Activated CD4-positive, alpha-beta memory T cell treated with anti-CD3 and anti-CD28 coated beads, Interleukin-2, amount 10 ng/mL, durations not matched to agents 7 days and 5 days (primary cell): ENCODE measurements around the gene HOXC11. TPM values are rescaled to one million over a fixed set of nuclear protein-coding genes. Genes with fewer than 3 reads are reported as not detected.

Experiments
- CTCF ChIA-PET: fragments of 350-600 bp; sonication (Branson Sonifier 250); formaldehyde crosslinking; loops from one replicate; lab custom pipeline; 2021; ENCODE audit warnings: antibody characterized with exemption, inconsistent platforms; lab: Charles Lee
- POLR2A ChIA-PET: fragments of 350-600 bp; sonication (Branson Sonifier 250); formaldehyde crosslinking; loops from one replicate; lab custom pipeline; 2021; ENCODE audit warnings: antibody characterized with exemption; lab: Charles Lee
- DNase-seq: peaks from one replicate; pipeline ENCODE4 v3.0.0-alpha.2; 2020
- H3K27ac Mint-ChIP-seq: one replicate; pipeline ENCODE4 v1.8.0; 2021; ENCODE audit warnings: mild to moderate bottlenecking, mixed read lengths
- H3K27me3 Mint-ChIP-seq: one replicate; pipeline ENCODE4 v1.8.0; 2021; ENCODE audit warnings: mixed read lengths
- H3K36me3 Mint-ChIP-seq: one replicate; pipeline ENCODE4 v1.8.0; 2021; ENCODE audit warnings: low read depth, mixed read lengths
- H3K4me1 Mint-ChIP-seq: one replicate; pipeline ENCODE4 v1.8.0; 2021; ENCODE audit warnings: mixed read lengths
- H3K4me3 Mint-ChIP-seq: one replicate; pipeline ENCODE4 v1.8.0; 2021; ENCODE audit warnings: mild to moderate bottlenecking, mixed read lengths
- H3K9me3 Mint-ChIP-seq: one replicate; pipeline ENCODE4 v1.8.0; 2021; ENCODE audit warnings: mixed read lengths
- total RNA-seq, 2 experiments: library from RNA; stranded (reverse); gene quantifications; one replicate each; pipeline ENCODE4 v1.2.3, GENCODE V29; 2021

HOXC11 gene
- total RNA-seq, 2 experiments from 2014 or later: not detected

DNA sequence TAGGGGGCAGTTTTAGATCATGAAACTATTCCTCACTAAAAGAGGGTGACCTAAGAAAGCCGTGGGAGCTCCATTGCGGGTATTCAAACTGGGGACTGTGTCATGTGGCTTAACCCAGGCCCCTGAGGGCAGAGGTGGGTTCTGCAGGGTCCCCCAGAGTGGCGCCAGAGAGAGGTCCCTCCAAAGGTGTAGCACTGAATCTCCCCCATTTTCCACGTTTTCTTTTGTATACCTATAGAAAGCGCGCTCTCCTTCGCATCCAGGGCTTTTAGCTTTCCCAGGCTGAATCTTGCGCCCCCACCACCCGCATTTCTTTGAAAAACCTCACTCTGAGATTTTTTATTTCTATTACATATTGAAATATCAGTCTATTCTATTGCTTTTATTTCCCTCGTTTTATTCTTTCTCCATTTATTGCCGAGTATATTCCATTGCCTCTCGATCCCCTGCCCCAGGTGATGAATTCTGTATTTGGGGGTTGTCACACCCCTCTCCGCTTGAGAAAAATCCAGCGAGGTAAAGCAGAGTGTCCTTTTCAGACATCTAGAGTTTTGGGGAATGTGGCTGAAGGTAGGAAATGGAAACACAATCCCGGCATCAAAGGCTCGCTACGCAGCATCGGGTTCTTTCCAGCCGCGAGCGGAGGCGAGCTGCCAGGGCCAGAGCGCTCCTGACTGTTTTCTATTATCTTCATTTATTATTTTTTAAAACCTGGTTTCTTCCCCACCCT lies 35.2 kb upstream of the HOXC11 start:
- Mint-ChIP-seq H3K9me3 (no peaks in the 10 kb centered on the region), H3K36me3 (no peaks in the 10 kb centered on the region), H3K27me3 (peaks cover 90% of the 10 kb centered on the region), H3K27ac (no peak overlapping the region), H3K4me1 (no peaks in the 10 kb centered on the region), H3K4me3 (no peak overlapping the region)
- CTCF ChIA-PET: no interaction called here
- DNase-seq: no peak
- POLR2A ChIA-PET: no interaction called here

DNA sequence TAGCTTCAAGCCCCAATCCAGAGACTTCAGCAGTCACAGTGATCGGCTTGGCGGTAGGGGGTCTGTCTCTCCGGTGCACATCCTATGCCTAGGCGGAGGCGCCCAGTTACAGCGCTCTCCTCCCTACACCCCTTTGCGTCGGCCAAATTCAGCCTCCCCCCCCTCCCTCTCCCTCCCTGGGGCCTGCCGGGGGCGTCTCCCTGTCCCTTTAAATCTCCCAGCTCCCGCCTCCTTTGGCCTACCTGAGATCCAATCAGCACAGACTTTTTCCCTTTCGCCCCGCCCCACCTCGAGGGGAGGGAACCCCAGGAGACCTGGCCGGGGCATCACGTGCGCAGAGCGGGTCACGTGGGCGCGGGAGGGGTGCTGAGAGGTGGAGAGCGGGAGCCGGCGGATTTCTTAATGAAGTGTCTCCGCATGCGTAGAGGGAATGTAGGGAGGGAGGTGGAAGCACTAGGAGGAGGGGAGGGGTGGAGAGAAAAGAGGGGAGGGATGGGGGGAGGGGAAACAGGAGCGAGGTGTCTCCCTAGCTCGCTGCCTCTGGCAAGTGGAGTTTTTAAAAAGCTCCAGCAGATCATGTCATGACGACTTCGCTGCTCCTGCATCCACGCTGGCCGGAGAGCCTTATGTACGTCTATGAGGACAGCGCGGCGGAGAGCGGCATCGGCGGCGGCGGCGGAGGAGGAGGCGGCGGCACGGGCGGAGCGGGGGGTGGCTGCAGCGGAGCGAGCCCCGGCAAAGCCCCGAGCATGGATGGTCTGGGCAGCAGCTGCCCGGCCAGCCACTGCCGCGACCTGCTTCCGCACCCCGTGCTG lies 34.4 kb upstream of the HOXC11 start, which contains the start of gene HOXC13:
TSS of gene HOXC13 (plus strand) at position 506 of the 815 bp plus-strand sequence. CDS start at position 582, 76 bp downstream.
- Mint-ChIP-seq H3K9me3 (no peaks in the 10 kb centered on the region), H3K27me3 (peaks cover 87% of the 10 kb centered on the region), H3K4me1 (no peaks in the 10 kb centered on the region), H3K4me3 (no peak within 1 kb of the TSS), H3K36me3 (no peaks in the 10 kb centered on the region), H3K27ac (no peak within 1 kb of the TSS)
- ChIA-PET CTCF (no interaction called here), POLR2A (no interaction called here)
- no peak for DNase-seq

DNA sequence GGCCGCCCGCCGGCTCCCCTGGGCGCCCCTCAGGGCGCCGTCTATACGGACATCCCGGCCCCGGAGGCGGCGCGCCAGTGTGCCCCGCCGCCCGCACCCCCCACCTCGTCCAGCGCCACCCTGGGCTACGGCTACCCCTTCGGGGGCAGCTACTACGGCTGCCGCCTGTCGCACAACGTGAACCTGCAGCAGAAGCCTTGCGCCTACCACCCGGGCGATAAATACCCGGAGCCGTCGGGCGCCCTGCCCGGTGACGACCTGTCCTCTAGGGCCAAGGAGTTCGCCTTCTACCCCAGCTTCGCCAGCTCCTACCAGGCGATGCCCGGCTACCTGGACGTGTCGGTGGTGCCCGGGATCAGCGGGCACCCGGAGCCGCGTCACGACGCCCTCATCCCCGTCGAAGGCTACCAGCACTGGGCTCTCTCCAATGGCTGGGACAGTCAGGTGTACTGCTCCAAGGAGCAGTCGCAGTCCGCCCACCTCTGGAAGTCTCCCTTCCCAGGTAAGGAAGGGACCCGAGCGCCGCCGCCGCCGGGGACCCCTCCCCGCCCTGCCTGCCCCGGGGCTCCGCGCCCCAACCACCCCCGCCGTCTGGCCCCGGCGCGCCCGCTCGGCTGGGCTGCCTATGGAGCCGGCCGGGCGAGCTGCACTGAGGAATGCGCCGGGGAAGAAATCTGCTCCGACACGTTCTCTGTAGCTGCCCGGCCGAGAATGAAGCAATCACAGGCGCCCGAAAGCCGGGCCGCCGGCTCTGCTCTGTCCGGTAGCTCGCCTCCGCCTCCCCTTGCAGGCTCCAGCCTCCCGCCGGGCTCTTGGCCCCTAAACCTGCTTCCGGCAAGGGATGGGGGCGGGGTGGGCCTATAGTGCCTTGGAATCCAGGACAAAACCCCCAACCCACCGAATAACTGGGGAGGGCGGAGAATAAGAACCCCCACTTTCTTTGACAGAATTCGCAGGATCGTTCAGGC lies 33.5 kb upstream of the HOXC11 start:
- no peaks in the 10 kb centered on the region for H3K36me3 Mint-ChIP-seq
- DNase-seq: no peak
- POLR2A ChIA-PET: no interaction called here
- no peaks in the 10 kb centered on the region for H3K4me1 Mint-ChIP-seq
- no peak overlapping the region for H3K4me3 Mint-ChIP-seq
- peaks cover 87% of the 10 kb centered on the region for H3K27me3 Mint-ChIP-seq
- no peak overlapping the region for H3K27ac Mint-ChIP-seq
- CTCF ChIA-PET: no interaction called here
- no peaks in the 10 kb centered on the region for H3K9me3 Mint-ChIP-seq

DNA sequence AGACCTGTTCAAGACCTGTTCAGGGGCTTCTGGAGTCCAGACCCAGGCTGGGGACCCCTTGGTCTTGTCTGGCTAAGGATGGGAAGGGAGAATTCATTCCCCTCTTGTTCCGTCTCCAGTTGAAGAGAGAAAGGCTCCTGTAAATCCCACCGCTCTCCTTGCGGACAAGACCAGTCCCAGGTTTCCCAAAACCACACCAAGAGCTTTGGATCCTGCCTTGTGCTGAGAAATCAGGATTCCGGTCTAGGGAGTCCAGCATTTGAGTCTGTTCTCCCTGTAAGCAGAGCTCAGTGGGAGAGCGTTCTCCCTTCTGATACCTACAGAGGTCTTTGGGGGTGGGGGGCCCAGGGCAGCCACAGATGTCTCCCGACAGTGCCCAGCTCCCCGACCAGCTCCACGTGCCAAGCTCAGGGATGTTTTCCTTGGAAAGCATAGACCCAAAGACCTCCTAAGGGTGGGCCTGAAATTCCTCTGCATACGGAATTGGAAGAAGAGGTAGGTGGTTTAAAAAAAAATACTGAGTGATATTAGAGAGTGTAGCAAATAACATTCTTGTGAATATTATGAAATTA lies 32.4 kb upstream of the HOXC11 start:
- no peak for DNase-seq
- peaks cover 87% of the 10 kb centered on the region for H3K27me3 Mint-ChIP-seq
- no peak overlapping the region for H3K27ac Mint-ChIP-seq
- no peak overlapping the region for H3K4me3 Mint-ChIP-seq
- H3K36me3 Mint-ChIP-seq: no peaks in the 10 kb centered on the region
- no peaks in the 10 kb centered on the region for H3K9me3 Mint-ChIP-seq
- CTCF ChIA-PET: no interaction called here
- H3K4me1 Mint-ChIP-seq: no peaks in the 10 kb centered on the region
- POLR2A ChIA-PET: interaction anchor here (0.7 kb wide), 1 partner anchor 70 kb away, joined by 3 read pairs; no protein-coding TSS in a partner anchor

DNA sequence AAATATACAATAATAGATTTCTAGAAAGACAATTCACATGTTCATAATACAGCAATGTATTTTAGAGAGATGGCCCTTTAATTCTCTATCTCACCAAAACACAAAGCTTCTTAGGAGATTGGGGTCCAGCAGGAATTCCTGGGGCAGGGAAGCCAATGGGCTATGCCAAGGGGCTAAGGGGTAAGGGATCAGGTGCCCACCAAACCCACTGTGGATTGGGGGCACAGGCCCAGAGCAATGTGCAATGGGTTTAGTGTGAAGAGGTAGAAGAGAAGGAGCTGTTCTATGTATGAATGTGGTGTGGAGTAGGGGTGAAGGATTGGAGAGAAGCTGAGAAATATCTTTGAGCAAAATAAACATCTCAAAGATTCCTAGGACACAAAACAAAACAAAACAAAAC lies 31.7 kb upstream of the HOXC11 start:
- DNase-seq: no peak
- Mint-ChIP-seq H3K9me3 (no peaks in the 10 kb centered on the region), H3K36me3 (no peaks in the 10 kb centered on the region), H3K4me3 (no peak overlapping the region), H3K27ac (no peak overlapping the region), H3K4me1 (no peaks in the 10 kb centered on the region), H3K27me3 (peaks cover 87% of the 10 kb centered on the region)
- ChIA-PET CTCF (no interaction called here), POLR2A (no interaction called here)

DNA sequence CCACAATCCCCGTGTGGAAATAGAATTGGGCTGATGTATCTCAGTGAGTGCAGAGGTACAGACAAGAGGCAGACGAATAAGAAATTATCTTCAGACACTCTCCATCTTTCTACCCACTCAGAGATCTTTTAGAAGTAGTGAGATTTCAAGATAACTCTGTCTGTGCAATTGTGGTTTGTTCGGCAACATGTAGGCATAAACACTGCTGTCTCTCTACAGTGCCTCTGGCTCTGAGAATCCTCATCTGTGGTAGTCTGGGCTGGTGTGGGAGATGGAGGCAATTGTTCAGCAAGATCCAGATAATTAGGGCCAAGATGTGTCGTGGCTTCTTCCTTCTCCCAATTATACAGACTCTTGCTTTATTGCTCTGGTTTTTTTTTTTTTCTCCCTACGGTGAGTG lies 31.2 kb upstream of the HOXC11 start:
- H3K27ac Mint-ChIP-seq: no peak overlapping the region
- H3K4me3 Mint-ChIP-seq: no peak overlapping the region
- ChIA-PET POLR2A (no interaction called here), CTCF (no interaction called here)
- peaks cover 87% of the 10 kb centered on the region for H3K27me3 Mint-ChIP-seq
- no peaks in the 10 kb centered on the region for H3K36me3 Mint-ChIP-seq
- no peaks in the 10 kb centered on the region for H3K4me1 Mint-ChIP-seq
- DNase-seq: no peak
- H3K9me3 Mint-ChIP-seq: no peaks in the 10 kb centered on the region

DNA sequence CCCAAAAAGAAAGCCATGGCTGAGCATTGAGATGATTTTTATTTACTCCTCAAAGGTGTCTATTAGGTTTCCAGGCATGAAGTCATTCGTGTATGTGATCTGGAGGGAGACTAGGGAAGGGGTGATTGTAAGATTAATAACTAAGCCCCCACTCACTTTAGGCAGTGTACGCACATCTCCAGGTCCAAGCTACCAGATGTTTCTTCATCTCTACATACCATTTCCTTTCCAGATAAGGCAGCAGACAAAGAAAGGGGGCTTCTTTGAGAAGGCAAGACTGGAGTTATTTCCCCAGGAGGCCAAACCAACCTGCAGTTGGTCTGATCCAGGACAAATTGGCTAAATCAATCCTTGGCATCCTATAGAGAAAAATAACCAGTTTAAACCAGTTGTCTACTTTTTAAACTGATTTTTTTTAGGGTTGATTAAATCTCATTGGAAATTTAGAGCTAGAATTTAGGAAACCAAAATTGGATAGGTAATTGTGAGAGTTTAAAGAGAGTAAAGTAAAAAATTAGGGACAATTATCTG lies 30.4 kb upstream of the HOXC11 start:
- H3K27ac Mint-ChIP-seq: no peak overlapping the region
- no peaks in the 10 kb centered on the region for H3K36me3 Mint-ChIP-seq
- DNase-seq: no peak
- CTCF ChIA-PET: no interaction called here
- H3K4me3 Mint-ChIP-seq: no peak overlapping the region
- H3K27me3 Mint-ChIP-seq: peaks cover 86% of the 10 kb centered on the region
- no peaks in the 10 kb centered on the region for H3K4me1 Mint-ChIP-seq
- no peaks in the 10 kb centered on the region for H3K9me3 Mint-ChIP-seq
- POLR2A ChIA-PET: no interaction called here

DNA sequence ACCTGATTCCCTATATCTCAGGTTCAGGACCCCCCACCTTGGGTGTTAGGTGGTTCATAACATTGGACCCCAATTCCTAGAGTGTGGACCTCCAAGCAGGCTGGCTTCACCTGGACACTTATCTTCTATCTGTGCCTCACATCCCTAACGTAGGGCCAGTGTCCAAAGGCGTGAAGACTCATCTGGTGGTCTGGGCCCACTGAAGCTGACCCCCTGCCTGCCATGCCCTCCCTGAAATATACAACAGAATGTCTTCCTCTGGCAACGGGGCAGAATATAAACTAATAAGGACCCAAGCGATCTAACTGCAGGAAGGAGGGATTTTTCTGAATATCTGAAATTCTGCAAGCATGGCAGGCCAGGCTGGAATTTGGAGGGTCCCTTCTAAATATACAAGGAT lies 28.7 kb upstream of the HOXC11 start:
- Mint-ChIP-seq H3K4me1 (no peaks in the 10 kb centered on the region), H3K9me3 (no peaks in the 10 kb centered on the region), H3K27ac (no peak overlapping the region), H3K27me3 (peaks cover 90% of the 10 kb centered on the region), H3K4me3 (no peak overlapping the region), H3K36me3 (no peaks in the 10 kb centered on the region)
- CTCF ChIA-PET: no interaction called here
- POLR2A ChIA-PET: no interaction called here
- no peak for DNase-seq

DNA sequence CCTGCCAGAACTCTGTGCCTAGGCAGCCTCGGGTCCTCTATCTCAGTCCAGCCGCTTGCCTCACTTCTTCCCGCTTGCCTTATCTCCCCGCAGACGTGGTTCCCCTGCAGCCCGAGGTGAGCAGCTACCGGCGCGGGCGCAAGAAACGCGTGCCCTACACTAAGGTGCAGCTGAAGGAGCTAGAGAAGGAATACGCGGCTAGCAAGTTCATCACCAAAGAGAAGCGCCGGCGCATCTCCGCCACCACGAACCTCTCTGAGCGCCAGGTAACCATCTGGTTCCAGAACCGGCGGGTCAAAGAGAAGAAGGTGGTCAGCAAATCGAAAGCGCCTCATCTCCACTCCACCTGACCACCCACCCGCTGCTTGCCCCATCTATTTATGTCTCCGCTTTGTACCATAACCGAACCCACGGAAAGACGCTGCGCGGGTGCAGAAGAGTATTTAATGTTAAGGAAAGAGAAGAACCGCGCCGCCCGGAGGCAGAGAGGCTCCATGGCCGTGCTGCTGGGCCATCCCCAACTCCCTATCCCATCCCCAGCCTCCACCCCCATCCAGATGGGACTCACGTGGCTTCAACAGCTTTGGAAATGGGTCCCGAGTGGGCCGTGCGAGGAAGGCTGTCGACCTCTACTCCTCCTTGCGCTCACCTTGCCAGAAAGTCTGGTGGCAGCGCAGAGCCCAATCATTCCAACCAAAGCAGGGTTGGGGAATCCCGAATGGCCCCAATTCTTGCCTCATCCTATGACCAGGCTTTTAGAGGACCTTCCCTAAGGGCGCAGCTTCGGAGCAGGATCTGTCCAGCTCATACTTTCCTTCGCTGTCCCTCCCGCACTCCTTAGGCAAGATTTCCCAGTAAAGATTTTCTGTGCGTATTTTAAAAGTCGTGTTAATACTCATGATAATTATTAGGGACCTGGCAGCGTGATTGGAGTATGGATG lies 27.7 kb upstream of the HOXC11 start:
- Mint-ChIP-seq H3K9me3 (no peaks in the 10 kb centered on the region), H3K4me3 (no peak overlapping the region), H3K27me3 (peaks cover 91% of the 10 kb centered on the region), H3K36me3 (no peaks in the 10 kb centered on the region), H3K27ac (no peak overlapping the region), H3K4me1 (no peaks in the 10 kb centered on the region)
- ChIA-PET CTCF (no interaction called here), POLR2A (no interaction called here)
- no peak for DNase-seq

DNA sequence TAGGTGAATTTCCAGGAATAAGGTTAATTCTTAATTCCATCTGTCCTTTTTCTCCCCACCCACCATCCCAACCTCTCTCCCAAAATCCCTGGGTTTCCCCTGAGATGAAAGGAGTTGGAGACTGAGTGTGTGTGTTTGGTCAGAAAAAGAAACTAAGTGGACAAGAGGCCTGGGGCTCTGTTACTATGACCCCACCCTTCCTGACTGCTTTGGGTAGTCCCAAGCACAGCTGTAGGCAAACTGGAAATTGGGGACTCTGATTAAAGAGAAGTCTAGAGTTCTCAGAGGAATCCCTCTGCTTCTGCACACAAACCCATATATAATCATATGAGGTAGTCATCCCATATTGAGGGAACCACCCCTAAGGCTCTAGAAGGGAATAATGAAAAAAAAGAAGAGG lies 25.2 kb upstream of the HOXC11 start:
- H3K9me3 Mint-ChIP-seq: no peaks in the 10 kb centered on the region
- DNase-seq: no peak
- CTCF ChIA-PET: no interaction called here
- H3K4me1 Mint-ChIP-seq: no peaks in the 10 kb centered on the region
- no peak overlapping the region for H3K27ac Mint-ChIP-seq
- no peaks in the 10 kb centered on the region for H3K36me3 Mint-ChIP-seq
- H3K27me3 Mint-ChIP-seq: peaks cover 94% of the 10 kb centered on the region
- POLR2A ChIA-PET: no interaction called here
- H3K4me3 Mint-ChIP-seq: no peak overlapping the region

DNA sequence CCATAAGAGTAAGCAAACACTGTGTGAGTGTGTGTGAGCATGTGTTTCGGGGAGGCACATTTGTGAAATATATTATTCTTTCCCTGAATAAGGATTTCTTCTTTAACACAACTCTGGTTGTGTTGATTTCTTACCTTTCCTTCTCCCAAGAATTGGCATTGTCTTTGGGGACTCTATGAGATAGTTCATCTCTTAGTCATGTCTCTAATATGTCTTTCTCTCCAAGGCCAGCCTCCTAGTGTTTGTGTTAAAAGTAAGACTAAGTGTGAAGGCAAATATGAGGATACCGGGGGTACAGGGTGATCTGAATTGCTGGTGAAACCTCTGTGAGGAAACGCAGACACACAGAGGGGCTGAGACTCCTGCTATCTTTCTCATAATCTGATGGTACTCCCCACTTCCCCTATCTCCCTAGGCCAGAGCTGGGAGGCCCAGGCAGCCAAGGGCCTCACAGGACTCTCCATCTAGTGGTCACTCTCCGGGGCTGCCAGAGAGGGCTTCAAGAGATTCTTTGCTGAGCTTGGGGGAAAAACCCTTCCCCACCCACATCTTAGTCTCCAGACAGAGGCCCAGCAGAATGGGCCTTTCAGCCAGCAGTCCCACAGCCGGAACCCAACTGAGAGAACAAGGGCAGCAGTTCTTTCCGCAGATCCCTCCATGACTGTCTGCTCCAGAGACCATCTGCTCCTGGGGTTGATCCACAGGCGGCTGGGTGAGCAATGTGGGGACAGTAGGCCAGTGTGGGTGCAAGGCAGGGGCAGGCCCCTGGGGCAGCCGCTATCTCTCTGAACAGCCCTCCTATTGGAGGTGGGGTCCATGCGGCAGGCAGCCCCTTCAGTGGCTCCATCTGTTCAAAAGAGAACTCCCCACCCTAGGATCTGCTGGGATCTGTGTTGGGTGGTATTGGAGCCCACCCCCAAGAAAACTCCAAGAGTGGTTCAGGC lies 24.0 kb upstream of the HOXC11 start:
- Mint-ChIP-seq H3K9me3 (no peaks in the 10 kb centered on the region), H3K27ac (no peak overlapping the region), H3K4me3 (no peak overlapping the region), H3K27me3 (peaks cover 97% of the 10 kb centered on the region), H3K36me3 (peaks cover 5% of the 10 kb centered on the region), H3K4me1 (peaks cover 3% of the 10 kb centered on the region)
- CTCF ChIA-PET: no interaction called here
- DNase-seq: no peak
- POLR2A ChIA-PET: no interaction called here
